H54 (cell line): ENCODE measurements around the gene COL20A1.
"Not testable (repeated sequence)": the region's sequence is repeated elsewhere in the genome, so short reads cannot be mapped to it uniquely, and the experiment has no call there.

Source experiments
- DNase-seq: peaks from one replicate; pipeline ENCODE4 v3.0.0; 2011; ENCODE audit warnings: low spot score, mixed read lengths; ENCODE audit not compliant: insufficient read length
- FAIRE-seq: peaks from 3 replicates; lab custom pipeline; 2011; peaks lifted over from hg19 to GRCh38; lab: Jason Lieb, UNC
- POLR2A ChIP-seq: IDR thresholded peaks from 2 replicates; pipeline ENCODE4 v1.6.1; 2011; ENCODE audit warnings: low read depth, mild to moderate bottlenecking, low read length

Gene COL20A1

DNA sequence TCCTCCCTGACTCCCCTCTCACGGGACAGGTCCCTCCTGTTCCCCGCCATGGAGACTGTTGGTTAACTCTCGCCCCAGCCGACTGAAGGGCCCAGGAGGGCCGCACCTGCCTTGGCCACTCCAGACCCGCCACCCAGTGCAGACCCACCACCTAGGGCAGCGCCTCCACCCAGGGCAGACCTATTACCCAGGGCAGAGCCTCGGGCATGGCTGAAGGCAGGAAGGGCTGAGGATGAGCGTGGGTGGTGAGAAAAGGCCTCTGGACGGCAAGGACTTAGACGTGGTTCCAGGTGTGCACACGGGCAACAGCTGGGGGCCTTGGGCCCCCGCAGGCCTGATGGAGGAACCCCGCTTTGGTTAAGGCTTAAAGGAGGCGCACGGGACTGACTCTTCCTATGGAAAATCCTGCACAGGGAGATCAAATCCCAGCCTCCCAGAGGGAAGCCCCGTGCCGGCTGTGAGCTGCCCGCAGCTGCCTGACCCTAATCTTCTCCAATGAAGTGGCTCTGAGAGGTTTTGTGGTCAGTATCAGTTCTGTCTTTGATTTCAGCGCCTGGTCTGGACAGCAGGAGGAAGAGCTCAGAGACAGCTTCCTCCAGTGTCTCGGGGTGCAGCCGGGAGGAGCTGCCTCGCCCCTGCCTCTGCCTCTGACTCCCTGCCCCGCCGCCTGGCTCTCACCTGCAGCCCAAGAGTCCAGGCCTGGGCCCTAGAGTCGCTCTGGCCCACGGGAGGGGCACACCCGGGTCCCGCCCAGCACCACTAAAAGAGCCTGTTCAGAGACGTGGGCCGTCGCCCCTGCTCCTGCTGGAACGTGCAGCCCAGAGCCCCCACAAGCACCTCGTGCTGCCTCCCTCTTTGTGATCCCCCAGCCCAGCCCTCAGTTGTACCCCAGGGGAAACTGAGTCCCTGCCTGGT, 80.2 kb downstream of the COL20A1 start:
- FAIRE-seq (no peak), DNase-seq (no peak)
- TF ChIP-seq POLR2A, result no peak

DNA sequence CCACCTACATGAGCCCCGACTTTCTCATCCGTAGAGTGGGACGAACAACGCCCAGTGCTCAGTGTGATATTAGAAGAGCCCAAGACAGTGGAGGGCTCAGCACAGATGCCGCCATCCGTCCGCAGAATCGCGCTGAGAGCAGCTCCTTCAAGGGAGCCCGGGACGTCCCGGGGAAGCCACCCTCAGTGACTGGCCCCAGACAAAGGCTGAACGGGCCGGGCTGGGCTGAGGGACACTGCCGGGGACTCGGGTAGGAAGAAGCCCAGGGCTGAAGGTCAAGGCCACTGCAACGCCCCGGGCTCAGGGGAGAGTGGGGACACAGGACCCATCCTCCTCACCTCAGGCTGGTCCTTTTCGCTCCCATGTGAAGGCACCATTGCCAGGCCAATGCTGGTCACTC, 81.0 kb downstream of the COL20A1 start:
- no peak for FAIRE-seq
- DNase-seq, result no peak
- no peak for TF ChIP-seq POLR2A

DNA sequence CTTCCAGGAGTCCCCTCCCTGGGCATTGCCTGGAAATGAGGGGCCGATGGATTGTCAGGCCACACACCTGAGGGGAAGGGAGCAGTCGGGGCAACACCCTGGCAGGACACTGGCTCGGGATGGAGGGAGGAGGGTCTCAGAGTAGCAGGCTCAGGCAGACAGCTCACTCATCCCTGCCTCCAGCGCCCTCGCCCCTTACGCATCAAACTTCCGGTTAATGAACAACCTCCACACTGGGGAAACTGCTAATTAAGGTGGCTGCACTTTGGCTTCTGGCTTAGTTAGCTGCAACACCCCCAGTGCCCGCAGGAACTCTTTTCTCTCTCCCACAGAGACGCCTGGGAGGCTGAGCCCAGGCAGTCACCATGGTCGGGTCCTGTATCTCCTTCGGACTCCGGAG, 81.5 kb downstream of the COL20A1 start:
- TF ChIP-seq POLR2A, result no peak
- no peak for DNase-seq
- FAIRE-seq, result no peak

DNA sequence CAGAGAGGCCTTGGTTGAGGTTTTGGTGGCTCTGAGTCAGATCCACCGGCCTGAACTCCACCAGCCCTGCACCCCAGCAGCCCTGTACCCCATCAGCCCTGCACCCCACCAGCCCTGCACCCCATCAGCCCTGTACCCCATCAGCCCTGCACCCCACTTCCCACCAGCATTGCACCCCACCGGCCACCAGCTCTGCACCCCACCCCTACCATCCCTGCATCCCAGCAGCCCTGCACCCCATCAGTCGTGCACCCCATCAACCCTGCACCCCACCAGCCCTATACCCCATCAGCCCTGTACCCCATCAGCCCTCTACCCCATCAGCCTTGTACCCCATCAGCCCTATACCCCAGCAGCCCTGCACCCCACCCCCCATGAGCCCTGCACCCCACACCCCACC, 82.5 kb downstream of the COL20A1 start:
- no peak for TF ChIP-seq POLR2A
- FAIRE-seq (no peak), DNase-seq (no peak)

DNA sequence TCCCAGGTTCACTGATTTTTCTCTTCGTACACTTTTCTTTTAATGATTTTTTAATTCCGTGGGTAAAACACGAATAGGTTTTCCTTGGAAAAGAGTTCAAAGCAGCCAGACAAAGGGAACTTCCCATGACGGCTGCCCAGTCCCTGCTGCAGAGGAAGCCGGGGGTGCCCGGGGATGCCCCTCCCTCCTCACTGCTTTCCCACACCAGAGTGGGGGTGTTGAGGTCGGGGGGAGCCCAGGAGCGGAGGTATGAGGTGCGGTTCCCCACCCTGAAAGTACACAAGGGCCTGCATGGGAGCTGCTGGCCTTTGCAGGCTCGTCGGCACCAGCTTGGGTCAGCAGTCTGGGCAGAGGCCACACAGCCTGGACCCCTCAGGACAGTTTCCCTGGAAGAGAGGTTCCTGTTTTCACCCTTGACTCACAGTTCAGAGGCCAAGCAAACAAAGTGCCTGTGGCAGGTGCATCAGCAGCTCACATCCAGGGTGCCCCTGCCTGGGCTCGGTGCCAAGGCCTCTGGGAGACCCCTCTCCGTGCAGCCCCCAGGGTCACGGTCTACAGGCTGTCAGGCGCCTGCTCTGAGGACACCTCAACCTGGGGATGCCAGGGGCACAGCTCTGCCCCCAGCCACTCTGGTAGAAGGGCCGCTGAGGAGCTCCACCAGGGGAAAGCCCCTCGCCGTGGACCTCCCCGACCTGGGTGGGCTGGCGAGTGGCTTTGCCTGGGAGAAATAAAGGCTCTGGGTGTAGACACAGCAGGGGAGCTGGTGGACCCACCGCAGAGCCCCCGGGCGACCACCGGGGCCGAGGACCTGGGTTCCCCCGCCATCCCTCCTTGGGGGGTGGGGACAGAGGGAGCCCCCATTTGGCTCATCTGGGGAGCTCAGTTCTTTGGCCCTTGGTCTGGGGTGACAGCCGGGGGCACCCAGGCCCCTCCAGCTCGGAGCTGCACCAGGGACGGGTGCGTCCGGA, 83.6 kb downstream of the COL20A1 start:
- no peak for TF ChIP-seq POLR2A
- no peak for FAIRE-seq
- DNase-seq, result no peak

DNA sequence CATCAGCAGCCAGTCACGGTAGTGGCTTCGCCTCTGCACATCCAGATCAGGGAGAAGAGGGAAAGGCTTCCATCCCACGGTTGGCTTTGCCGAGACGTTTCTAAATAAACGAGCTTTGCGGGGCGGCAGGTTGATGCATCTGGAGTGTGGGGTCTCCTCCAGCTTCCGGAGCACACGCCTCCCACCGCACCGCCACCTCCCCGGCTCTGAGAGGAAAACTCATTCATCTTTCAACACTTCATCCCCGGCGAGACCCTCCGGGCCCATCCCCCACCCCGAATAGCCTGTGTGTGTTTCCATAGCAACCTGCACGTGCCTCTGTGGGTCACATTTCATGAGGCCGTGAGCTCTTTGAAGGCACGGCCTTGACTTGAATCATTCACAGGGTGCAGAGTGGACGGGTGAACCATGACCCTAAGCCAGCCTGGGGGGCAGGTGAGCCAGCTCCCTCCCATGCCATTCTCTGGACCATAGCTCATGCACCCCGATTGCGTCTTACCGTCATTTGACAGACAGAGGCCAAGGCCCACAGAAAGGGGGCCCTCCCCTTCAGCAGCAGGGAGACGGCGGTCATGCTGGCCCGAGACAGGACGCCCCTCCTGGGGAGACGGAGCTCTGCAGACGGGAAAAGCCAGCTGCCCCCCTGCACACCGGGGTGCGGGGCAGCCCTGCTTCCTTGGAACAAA, 84.4 kb downstream of the COL20A1 start:
- no peak for DNase-seq
- no peak for FAIRE-seq
- no peak for TF ChIP-seq POLR2A

DNA sequence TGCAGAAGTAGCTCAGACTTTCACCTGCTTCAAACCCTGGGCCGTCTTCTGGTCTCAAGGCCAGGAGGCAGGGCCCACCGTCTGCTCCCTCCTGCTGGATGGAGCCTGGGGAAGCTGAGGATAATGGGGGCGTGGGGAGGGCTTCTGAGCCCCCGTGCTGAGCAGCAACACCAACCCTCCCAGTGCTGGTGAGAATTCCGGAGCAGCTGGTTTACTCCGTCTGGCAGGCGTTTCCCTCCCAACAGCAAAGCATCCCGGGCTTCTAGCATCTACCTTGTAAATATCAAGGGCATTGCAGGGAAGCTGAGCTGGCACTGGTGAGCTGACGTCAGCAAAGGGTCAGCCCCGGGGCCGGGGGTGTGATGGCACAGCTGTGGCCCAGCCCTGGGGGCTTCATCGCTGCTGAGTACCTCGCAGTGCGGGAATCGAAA, 85.0 kb downstream of the COL20A1 start:
- FAIRE-seq (no peak), DNase-seq (no peak)
- TF ChIP-seq POLR2A, result no peak

DNA sequence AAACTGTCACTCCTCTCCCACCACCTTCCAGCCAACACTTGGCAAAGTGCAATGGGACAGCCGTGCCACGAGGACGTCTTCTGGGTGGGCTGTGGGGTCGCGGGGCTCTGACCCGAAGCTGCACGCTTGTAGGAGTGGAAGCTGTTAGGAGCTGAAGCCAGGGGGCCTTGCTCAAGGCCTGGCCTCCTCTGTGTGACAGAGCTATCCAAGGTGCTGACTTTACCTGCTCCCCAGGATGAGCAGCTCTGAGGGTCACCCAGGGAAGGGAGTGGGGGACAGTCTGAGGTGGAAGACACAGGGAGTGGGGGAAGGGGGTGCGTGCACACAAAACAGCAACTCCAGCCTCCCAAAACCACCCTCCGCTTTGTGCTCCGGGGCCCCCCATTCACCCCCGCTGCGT, 85.6 kb downstream of the COL20A1 start:
- no peak for TF ChIP-seq POLR2A
- FAIRE-seq (no peak), DNase-seq (no peak)

DNA sequence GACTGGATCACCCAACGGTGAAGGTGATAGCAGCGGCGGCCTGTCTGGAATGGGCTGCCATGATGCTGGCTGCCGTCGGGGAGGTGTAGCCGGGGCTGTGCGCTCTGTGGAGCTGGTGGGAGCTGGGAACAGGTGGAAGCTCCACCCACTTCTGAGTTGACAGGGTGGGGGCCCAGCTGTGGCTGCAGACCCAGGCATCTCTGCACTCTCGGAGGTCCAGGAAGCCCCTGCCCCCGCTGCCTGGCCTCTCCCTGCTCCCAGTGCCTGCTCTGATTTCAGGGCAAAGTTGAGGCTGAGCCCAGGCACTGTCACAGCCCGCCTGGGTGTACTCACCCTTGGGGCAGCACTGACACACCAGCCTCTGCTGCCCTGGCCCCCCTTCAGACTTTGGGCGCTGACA, 86.3 kb downstream of the COL20A1 start:
- DNase-seq, result no peak
- FAIRE-seq, result no peak
- TF ChIP-seq POLR2A, result no peak

DNA sequence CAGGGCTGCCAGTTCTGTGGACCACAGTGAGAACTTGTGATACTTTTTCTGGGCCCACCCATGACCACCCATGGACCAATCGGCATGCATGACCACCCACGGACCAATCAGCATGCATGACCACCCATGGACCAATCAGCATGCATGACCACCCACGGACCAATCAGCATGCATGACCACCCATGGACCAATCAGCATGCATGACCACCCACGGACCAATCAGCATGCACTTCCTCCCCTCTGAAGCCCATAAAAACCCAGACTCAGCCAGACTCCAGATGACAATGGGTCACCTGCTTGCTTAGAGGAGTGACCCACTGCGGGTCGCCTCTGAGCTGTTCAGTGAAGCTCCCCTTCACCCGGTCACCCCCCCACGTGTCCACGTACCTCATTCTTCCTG, 86.9 kb downstream of the COL20A1 start:
- not testable (repeated sequence) for DNase-seq, FAIRE-seq

DNA sequence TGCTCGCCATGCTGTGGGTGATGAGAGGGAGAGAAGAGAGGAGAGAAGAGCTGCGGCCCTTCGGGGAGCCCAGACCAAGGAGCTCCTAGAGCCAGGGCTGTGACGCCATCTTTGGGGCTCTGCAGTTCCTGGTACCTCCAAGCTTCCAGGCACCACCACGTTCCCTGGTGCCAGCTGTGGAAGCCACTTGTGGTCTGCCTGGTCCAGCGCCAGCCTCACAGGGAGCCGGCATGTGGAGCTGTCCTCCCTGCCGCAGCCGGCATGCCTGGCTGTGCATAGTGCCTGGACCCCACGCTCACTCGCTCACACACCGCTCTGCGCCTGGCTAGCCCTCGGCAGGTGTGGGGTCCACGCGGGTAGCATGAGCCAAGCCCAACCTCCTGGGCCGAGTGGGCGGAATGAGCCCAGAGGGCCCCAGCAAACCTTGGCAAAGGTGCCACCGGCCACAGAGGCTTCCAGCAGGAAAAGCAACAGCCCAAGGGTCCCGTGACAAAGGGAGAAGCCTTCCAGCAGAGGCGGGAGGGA, 87.4 kb downstream of the COL20A1 start:
- DNase-seq, result no peak
- TF ChIP-seq POLR2A, result no peak
- no peak for FAIRE-seq

DNA sequence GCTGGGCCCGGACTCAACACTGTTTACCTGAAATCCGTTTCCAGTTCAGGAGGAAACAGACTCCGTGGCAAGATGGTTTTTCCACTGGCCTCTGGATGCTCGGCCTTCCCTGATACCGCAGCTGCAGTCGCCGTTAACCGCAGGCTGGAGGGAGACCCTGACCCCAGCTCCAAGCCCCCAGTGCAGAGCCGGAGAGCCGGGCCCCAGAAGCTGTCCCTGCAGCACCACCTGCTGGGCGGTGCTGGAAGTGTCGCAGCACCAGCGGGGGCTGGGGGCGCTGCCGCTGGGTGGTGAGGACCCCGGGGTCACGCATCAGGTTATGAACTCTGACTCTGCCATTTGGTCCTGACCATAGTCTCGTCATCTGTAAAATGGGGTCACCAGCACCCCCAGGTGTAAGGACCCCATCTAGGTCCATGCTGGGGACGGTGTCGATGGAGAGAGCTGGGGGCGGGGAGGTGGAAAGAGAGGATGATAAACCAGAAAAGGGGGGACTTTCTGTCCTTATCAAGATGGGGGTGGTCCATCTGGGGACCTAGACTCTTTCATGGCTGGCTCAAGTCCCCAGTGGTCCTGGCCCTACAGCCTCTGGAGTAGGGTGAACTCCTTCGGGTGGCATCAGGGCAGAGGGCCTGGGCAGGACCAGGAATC, 88.9 kb downstream of the COL20A1 start:
- peak; percentile 64 for DNase-seq
- no peak for TF ChIP-seq POLR2A
- no peak for FAIRE-seq
